GM19035 (cell line): Measurements from ENCODE around the gene COL18A1.

ENCODE experiments used
- ATAC-seq: cut with Tn5 transposase; IDR thresholded peaks from one replicate; pipeline ENCODE4 v1.9.1; 2021; ENCODE audit not compliant: unreplicated experiment

The COL18A1 gene

GRCh38 chr21:45452696-45453307, 47.8 kb downstream of the COL18A1 start:
- ATAC-seq, result no peak

- ATAC-seq, result no peak
Observed at GRCh38 chr21:45453308-45453950, 48.5 kb downstream of the COL18A1 start.

- ATAC-seq, result no peak
Observed at GRCh38 chr21:45454060-45454925, 49.3 kb downstream of the COL18A1 start.

- ATAC-seq, result no peak
Observed at GRCh38 chr21:45454926-45455673, 50.1 kb downstream of the COL18A1 start.

GRCh38 chr21:45455674-45456583, 51.0 kb downstream of the COL18A1 start:
- ATAC-seq, result no peak

- ATAC-seq, result no peak
Observed at GRCh38 chr21:45456584-45457160, 51.7 kb downstream of the COL18A1 start.

GRCh38 chr21:45457161-45457831, 52.3 kb downstream of the COL18A1 start:
- no peak for ATAC-seq

- no peak for ATAC-seq
Observed at GRCh38 chr21:45457832-45458172, 52.8 kb downstream of the COL18A1 start.

- ATAC-seq, result no peak
Observed at GRCh38 chr21:45458281-45459170, 53.6 kb downstream of the COL18A1 start.

- no peak for ATAC-seq
Observed at GRCh38 chr21:45459171-45460010, 54.4 kb downstream of the COL18A1 start.

- ATAC-seq, result no peak
Observed at GRCh38 chr21:45460011-45460565, 55.1 kb downstream of the COL18A1 start.

GRCh38 chr21:45460611-45461368, 55.8 kb downstream of the COL18A1 start:
- ATAC-seq, result no peak

GRCh38 chr21:45461369-45461750, 56.4 kb downstream of the COL18A1 start:
- no peak for ATAC-seq

- ATAC-seq, result no peak
Observed at GRCh38 chr21:45461806-45462341, 56.9 kb downstream of the COL18A1 start.

- ATAC-seq, result no peak
Observed at GRCh38 chr21:45463871-45464270, 58.9 kb downstream of the COL18A1 start.

- no peak for ATAC-seq
Observed at GRCh38 chr21:45464309-45464708, 59.3 kb downstream of the COL18A1 start.
